Ramos (cell line): ENCODE data around the gene CTRB1.
"Not testable (repeated sequence)": the region's sequence is repeated elsewhere in the genome, so short reads cannot be mapped to it uniquely, and the experiment has no call there.

Experiments
- in situ Hi-C: fragments of 300-500 bp; cut with MboI; formaldehyde crosslinking; loops from one replicate; pipeline ENCODE4 v1.14.3; 2022; ENCODE audit warnings: low sequenced_read_pairs; ENCODE audit not compliant: unreplicated experiment

The CTRB1 gene

DNA sequence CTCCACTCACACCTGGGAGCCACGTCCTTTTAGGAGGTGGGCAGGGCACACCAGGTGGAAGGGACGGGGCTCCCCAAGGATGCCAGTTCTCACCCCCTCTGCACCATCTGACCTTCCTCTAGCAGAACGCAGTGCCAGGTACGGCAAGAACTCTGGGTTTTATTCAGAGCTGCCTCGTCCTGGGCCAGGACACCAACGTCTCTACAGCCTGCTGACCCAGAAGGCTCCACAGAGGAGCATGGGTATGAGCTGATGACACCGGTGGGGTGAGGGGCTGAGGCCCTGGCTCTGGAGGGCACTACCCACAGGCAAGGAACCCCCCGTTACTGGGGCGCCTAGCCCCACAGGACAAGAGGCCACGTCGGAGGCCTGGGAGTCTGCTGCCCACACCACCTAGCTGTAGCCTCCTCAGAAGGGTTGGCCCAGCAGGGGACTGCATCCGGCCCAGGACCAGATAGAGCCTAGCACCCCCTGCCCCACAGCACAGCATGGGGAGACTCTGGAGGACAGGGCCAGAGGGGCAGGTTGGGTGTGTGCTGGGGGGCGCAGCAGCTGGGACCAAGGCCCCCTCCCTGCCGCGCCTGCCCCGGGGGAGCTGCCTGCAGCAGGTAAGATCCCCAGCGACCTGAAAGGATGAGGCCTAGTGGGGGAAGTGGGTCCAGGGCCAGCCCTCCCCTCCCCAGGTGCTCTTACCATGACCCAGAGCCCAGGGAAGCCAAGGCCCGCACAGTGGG lies 18.8 kb downstream of the CTRB1 start:
- in situ Hi-C loops, result loop anchor here (10.0 kb wide), 1 partner anchor 147 kb away; no protein-coding TSS in a partner anchor

DNA sequence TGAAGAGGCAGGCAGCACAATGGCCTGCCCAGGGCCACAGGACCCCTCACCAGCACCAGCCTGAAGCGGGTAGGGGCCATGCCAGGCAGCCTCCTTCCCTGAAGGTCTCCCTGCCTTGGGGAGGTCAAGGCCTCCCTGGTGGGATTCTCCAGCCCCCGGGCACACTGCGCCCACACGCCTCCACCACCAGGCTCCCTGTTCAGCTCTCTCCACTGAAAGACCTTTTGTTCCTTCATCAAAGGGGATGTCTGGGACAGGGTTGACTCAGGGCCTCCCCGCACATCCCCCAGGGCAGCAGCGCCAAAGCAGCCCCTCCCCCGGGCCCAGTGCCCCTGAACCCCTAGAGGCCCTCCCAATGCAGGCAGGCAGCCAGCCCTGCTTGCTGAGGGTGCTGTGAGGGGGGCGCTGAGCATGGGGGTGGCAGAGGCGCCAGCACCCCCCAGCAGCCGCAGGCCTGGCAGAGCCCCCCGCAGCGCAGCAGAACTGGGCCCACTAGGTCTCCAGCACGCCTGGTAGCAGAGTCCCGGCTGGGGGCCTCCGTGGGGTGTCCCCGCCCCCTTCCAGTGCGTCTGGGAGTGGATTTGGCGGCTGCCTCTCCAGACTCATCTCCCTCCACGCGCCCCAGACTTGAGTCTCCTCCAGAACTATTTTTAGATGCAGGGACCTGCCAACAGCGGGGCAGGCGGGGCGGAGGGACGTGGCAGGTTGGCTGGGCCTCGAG lies 19.5 kb downstream of the CTRB1 start:
- in situ Hi-C loops, result loop anchor here (10.0 kb wide), 1 partner anchor 147 kb away; no protein-coding TSS in a partner anchor

GRCh38 chr16:75238853-75239541 lies 20.2 kb downstream of the CTRB1 start:
- in situ Hi-C loops, result loop anchor here (10.0 kb wide), 1 partner anchor 146 kb away; no protein-coding TSS in a partner anchor

- in situ Hi-C loops, result loop anchor here (10.0 kb wide), 1 partner anchor 145 kb away; no protein-coding TSS in a partner anchor
Measured at GRCh38 chr16:75239542-75240122, 20.8 kb downstream of the CTRB1 start.

- in situ Hi-C loops, result not testable (repeated sequence)
Measured at GRCh38 chr16:75240633-75241032, 21.8 kb downstream of the CTRB1 start.

GRCh38 chr16:75241412-75241811 lies 22.6 kb downstream of the CTRB1 start:
- in situ Hi-C loops, result no loop called here

- in situ Hi-C loops, result no loop called here
Measured at GRCh38 chr16:75241955-75242354, 23.2 kb downstream of the CTRB1 start.

DNA sequence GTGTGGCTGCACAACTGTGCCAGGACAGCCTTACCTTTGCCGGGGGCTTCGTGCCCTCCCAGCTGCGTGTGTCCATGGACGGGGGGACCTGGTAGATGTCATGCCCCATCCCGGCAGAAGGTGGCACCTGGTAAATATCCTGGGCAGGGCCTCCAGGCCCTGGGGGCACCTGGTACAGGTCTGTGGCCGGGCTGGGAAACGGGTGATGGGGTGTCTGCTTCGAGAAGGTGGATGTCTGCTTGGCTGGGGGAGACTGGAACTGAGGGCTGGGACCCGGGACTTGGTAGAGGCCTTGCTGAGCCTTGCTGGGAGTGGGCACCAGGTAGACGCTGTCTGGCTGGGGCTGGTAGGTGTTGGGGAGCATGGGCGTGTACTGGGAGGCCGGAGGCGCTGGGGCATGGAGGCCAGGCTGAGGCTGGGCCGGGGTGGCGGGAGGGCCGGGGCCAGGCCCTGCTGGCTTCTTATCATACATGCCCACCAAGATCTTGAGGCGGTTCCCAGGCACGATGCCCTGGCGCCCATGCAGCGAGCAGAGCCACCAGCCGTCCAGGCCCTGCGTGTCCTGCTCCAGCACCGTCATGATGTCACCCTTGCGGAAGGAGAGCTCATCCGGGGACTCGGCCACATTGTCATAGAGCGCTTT lies 23.8 kb downstream of the CTRB1 start:
- in situ Hi-C loops, result not testable (repeated sequence)

GRCh38 chr16:75243667-75244224 lies 25.0 kb downstream of the CTRB1 start:
- in situ Hi-C loops, result no loop called here

DNA sequence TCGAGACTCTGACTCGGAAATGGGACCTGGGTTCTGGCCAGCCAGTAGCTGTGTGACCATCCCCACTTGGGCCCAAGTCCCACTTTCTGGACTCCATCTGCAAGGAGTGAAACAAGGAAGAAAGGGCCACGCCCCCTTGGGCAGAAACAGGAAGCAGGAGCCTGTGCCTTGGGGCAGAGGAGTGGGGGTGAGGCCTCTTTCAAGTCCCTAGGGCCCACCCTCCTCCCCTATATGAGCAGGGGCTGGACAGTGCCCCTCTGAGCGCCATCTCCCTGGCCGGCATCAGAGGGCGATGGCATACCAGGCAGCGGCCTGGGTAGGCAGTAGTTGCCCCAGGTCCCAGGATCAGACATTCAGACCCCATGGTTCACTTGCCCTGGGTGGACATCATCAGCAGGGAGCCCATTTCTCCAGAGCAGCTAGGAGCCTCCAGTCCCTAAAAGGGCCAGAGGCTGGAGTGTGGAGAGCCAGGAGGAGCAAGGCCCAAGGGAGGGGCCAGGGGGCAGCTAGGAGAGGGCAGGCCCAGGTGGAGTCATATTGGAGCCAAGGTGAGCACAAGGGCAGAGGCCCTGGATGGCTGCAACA lies 25.5 kb downstream of the CTRB1 start:
- in situ Hi-C loops, result no loop called here

GRCh38 chr16:75244844-75245758 lies 26.3 kb downstream of the CTRB1 start:
- in situ Hi-C loops, result no loop called here

GRCh38 chr16:75246504-75247205 lies 27.9 kb downstream of the CTRB1 start:
- in situ Hi-C loops, result no loop called here

DNA sequence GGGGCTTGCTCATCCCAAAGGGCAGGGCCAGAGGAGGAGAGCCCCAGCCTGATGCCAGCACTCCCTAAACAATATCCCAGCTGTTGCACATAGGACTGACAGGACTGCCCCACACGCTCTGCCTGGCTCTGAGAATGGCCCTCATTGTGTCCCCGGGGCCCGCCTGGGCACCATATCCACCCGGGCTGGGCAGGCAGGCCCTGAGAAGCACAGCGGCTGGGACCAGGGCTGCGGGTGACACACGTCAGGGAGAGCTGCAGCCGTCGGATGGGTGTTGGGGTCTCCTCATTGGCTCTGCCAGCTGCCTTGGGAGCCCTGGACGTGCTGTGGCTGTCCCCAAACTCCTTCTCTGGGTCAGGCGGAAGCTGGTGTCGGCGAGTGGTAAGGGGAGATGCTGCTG lies 28.5 kb downstream of the CTRB1 start:
- in situ Hi-C loops, result no loop called here

GRCh38 chr16:75248142-75248535 lies 29.4 kb downstream of the CTRB1 start:
- in situ Hi-C loops, result no loop called here

GRCh38 chr16:75248536-75249380 lies 30.0 kb downstream of the CTRB1 start:
- in situ Hi-C loops, result no loop called here

GRCh38 chr16:75249441-75249840 lies 30.7 kb downstream of the CTRB1 start:
- in situ Hi-C loops, result no loop called here
